Astrocyte of the spinal cord (primary cell): ENCODE results near the gene GPHN.

Source experiments
- DNase-seq: peaks from one replicate; pipeline ENCODE4 v3.0.0; 2011; ENCODE audit warnings: low read depth, low spot score
- H3K4me3 ChIP-seq: 2 replicates; pipeline ENCODE4 v1.5.1; 2011; ENCODE audit warnings: low read depth, mild to moderate bottlenecking, low read length, moderate library complexity
- in situ Hi-C: cut with HindIII; loops from 2 replicates; pipeline ENCODE4 v1.10.0; 2017; ENCODE audit warnings: low sequenced_read_pairs
- TF ChIP-seq, protein P1 (sequence below): IDR thresholded peaks from 2 replicates; pipeline ENCODE4 v1.5.1; 2012; ENCODE audit warnings: low read depth, mild to moderate bottlenecking, low read length, inconsistent platforms

The GPHN gene

DNA sequence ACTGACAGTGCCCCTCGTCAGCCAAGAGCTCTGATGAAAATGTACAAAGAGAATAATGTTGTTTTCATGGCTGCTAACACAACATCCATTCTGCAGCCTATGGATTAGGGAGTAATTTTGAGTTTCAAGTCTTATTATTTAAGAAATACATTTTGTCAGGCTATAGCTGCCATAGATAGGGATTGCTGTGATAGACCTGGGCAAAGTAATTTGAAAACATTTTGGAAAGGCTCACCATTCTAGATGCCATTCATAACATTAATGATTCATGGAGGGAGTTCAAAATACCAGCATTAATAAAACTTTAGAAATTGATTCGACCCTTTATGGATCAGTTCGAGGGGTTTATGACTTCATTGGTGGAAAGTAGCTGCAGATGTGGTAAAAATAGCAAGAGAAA is 149.8 kb downstream of the GPHN start:
- no peak overlapping the region for H3K4me3 ChIP-seq
- in situ Hi-C loops = no loop called here
- DNase-seq = no peak
- TF ChIP-seq, protein P1, sequence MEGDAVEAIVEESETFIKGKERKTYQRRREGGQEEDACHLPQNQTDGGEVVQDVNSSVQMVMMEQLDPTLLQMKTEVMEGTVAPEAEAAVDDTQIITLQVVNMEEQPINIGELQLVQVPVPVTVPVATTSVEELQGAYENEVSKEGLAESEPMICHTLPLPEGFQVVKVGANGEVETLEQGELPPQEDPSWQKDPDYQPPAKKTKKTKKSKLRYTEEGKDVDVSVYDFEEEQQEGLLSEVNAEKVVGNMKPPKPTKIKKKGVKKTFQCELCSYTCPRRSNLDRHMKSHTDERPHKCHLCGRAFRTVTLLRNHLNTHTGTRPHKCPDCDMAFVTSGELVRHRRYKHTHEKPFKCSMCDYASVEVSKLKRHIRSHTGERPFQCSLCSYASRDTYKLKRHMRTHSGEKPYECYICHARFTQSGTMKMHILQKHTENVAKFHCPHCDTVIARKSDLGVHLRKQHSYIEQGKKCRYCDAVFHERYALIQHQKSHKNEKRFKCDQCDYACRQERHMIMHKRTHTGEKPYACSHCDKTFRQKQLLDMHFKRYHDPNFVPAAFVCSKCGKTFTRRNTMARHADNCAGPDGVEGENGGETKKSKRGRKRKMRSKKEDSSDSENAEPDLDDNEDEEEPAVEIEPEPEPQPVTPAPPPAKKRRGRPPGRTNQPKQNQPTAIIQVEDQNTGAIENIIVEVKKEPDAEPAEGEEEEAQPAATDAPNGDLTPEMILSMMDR = no peak

DNA sequence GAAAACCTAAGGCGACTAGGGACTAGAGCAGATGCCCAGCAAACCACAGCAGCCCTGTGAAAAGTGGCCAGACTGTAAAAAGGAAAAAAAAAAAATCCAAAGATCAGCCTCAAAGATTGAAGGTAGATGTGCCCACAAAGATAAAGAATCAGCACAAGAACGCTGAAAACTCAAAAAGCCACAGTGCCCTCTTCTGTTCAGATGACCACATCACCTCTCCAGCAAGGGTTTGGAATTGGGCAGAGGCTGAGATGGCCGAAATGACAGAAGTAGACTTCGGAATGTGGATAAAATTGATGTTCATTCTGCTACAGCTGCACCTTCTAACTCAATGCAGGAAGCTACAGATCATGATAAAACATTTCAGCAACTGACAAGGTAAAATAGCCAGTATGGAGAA is 154.4 kb downstream of the GPHN start:
- H3K4me3 ChIP-seq = no peak overlapping the region
- TF ChIP-seq, protein P1 = peak; percentile 50
- in situ Hi-C loops = no loop called here
- no peak for DNase-seq

DNA sequence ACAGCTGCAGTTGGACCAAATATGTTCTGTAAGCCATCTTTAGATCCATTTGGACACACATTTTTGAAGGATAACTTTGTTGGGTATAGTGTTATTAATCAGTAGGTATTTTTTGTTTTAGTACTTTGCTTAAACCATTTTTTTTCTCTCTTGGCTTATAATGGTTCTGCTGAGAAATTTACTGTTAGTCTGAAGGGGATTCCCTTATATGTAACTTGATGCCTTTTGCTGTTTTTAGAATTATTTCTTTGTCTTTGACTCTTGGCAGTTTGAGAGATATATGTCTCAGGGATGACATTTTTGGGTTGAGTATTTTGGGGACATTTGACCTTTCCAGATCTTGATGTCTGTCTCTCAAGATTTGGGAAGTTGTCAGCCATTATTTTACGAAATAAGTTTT is 169.8 kb downstream of the GPHN start:
- no peak for DNase-seq
- in situ Hi-C loops = no loop called here
- H3K4me3 ChIP-seq = no peak overlapping the region
- TF ChIP-seq, protein P1 = no peak

DNA sequence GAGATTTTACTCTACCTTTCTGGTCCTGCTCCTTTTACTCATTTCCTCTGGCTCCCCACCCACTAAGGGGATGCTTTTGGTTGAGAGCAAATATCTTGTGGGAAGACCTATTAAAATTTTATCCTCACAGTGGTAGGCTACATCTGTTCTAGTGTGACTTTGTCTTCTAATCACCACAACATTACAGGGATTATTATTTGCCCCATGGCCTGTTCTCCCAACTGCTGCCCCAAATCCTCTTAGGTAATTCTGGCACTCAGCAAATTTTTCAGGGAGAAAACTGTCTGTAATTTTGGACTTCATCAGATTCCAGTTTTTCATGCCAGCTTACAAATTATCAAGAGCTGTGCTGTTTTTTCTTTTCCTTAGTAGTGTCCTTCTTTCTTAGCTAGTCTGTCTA is 172.3 kb downstream of the GPHN start:
- in situ Hi-C loops = no loop called here
- H3K4me3 ChIP-seq = no peak overlapping the region
- DNase-seq = no peak
- TF ChIP-seq, protein P1 = no peak

GRCh38 chr14:66696326-66696725 is 188.4 kb downstream of the GPHN start:
- no peak overlapping the region for H3K4me3 ChIP-seq
- in situ Hi-C loops = no loop called here
- no peak for DNase-seq
- TF ChIP-seq, protein P1 = no peak

DNA sequence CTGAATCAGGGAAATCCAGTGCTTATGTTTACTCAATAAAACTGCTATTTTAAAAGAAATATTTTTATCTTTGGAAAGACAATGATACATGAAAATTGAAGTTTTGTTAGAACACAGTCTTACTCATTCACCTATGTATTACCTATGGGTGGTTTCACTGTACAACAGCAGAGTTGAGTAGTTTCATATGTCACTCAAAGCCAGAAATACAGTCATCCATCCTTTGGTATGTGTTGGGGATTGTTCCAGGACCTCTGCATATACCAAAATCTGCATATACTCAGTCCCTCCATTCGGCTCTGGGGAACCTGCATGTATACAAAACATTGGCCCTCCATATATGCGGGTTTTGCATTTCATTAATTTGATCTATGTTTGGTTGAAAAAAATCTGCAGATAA is 190.6 kb downstream of the GPHN start:
- in situ Hi-C loops = no loop called here
- DNase-seq = no peak
- TF ChIP-seq, protein P1 = no peak
- no peak overlapping the region for H3K4me3 ChIP-seq

DNA sequence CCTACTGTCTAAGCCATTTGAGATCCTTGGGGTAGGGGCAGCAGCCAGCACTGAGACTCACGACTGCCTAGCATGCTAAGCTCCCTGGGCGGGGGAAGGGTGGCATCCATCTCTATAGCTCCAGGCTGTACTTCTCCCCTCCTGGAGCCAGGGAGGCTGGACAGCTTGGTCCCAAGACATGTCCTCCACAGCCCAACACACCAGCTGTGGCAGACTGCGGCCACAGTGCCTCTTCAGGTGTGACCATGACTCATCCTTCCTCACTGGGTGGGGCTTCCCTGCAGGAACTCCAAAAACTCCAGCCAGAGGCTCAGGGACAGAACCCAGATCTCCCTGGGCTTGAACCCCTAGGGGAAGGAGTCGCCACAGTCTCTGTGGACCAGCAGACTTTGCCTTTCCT is 193.9 kb downstream of the GPHN start:
- no peak for DNase-seq
- in situ Hi-C loops = no loop called here
- TF ChIP-seq, protein P1 = no peak
- no peak overlapping the region for H3K4me3 ChIP-seq
